Activated CD8-positive, alpha-beta T cell treated with anti-CD3 and anti-CD28 coated beads, Interleukin-2, amount 10 ng/mL, durations not matched to agents 7 days and 5 days (primary cell): ENCODE measurements around the gene YJU2. TPM values are rescaled to one million over a fixed set of nuclear protein-coding genes. Genes with fewer than 3 reads are reported as not detected.
A peak's percentile ranks its signal among the peaks of the same experiment; 100 is the strongest.

Source experiments
- ATAC-seq: fragments of 150-1000 bp; cut with Tn5 transposase; one replicate; pipeline ENCODE4 v1.10.0; 2021; ENCODE audit warnings: moderate library complexity
- CTCF ChIA-PET: fragments of 350-600 bp; sonication (Branson Sonifier 250); formaldehyde crosslinking; loops from one replicate; lab custom pipeline; 2021; ENCODE audit warnings: antibody characterized with exemption; lab: Charles Lee
- POLR2A ChIA-PET: fragments of 350-600 bp; sonication (Branson Sonifier 250); formaldehyde crosslinking; loops from one replicate; lab custom pipeline; 2021; ENCODE audit warnings: antibody characterized with exemption; lab: Charles Lee
- DNase-seq: peaks from one replicate; pipeline ENCODE4 v3.0.0-alpha.2; 2020
- H3K27ac Mint-ChIP-seq: one replicate; pipeline ENCODE4 v1.8.0; 2021; ENCODE audit warnings: mild to moderate bottlenecking, mixed read lengths
- H3K27me3 Mint-ChIP-seq: one replicate; pipeline ENCODE4 v1.8.0; 2021; ENCODE audit warnings: low read depth, mixed read lengths
- H3K36me3 Mint-ChIP-seq: one replicate; pipeline ENCODE4 v1.8.0; 2021; ENCODE audit warnings: low read depth, mixed read lengths
- H3K4me1 Mint-ChIP-seq: one replicate; pipeline ENCODE4 v1.8.0; 2021; ENCODE audit warnings: low read depth, mixed read lengths
- H3K4me3 Mint-ChIP-seq: one replicate; pipeline ENCODE4 v1.8.0; 2021; ENCODE audit warnings: mild to moderate bottlenecking, mixed read lengths
- H3K9me3 Mint-ChIP-seq: one replicate; pipeline ENCODE4 v1.8.0; 2022; ENCODE audit warnings: mixed read lengths; ENCODE audit not compliant: insufficient read depth
- total RNA-seq, 2 experiments: library from RNA; stranded (reverse); gene quantifications; one replicate each; pipeline ENCODE4 v1.2.3, GENCODE V29; 2021

YJU2 gene
- total RNA-seq, 2 experiments from 2014 or later: 24.8 to 26.1 TPM

DNA sequence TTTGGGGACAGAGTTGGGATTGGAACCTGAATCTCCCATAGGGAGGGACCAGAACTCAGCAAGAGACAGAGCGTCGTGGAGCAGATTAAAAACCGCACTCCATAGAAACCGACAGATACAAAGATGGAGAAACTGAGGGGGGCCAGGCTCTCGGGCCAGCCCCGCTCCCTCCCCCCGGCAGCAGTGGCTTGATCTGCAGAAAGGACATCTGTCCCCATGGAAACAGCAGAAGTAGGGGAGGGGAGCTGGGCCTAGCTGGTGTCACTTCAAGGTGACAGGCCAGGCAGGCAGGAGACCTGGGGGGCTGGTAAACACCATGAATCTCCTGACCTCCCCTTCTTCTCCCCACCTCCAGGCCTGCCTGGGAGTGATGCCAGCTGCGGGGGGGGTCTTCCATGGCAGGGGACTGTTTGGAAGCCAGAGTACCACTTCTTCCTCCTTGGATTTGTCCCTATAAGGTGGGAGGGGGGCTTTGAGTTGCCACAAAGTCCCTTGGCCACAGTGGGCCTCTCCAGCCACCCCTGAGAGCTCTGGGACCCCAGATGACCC is 44.4 kb downstream of the YJU2 start:
- ChIA-PET CTCF (no interaction called here), POLR2A (no interaction called here)
- Mint-ChIP-seq H3K27ac (no peak overlapping the region), H3K9me3 (no peaks in the 10 kb centered on the region), H3K36me3 (peaks cover 1% of the 10 kb centered on the region), H3K4me1 (no peaks in the 10 kb centered on the region), H3K4me3 (no peak overlapping the region), H3K27me3 (peaks cover under 1% of the 10 kb centered on the region)
- ATAC-seq (no peak), DNase-seq (no peak)

DNA sequence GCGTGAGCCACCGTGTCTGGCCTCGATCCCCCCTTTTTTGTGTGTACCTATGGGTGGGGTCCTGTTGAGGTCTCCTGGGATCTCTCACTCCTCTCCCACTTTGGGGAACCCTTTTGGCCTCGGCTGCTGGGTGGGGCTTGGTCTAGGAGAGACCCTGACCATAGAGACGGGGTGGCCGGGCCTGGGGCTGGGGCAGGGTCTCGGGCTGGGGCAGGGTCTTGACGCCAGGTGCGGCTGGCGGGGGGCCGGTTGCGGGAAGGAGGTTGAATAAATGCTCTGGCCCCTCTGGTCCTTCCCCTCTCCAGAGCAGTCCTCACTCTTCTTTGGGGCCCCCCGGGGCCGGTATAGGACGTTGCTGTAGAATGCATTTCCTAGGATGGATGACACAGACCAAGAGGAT is 45.6 kb downstream of the YJU2 start:
- POLR2A ChIA-PET: no interaction called here
- Mint-ChIP-seq H3K4me1 (no peaks in the 10 kb centered on the region), H3K9me3 (no peaks in the 10 kb centered on the region), H3K36me3 (peaks cover 3% of the 10 kb centered on the region), H3K4me3 (no peak overlapping the region), H3K27ac (no peak overlapping the region), H3K27me3 (no peaks in the 10 kb centered on the region)
- DNase-seq (no peak), ATAC-seq (no peak)
- CTCF ChIA-PET: no interaction called here

GRCh38 chr19:4294389-4294788 is 47.5 kb downstream of the YJU2 start:
- no peak for DNase-seq
- POLR2A ChIA-PET: interaction anchor here (1.2 kb wide), 1 partner anchor 47 kb away, joined by 3 read pairs; the partner anchor contains the start of gene YJU2
- ATAC-seq: no peak
- Mint-ChIP-seq H3K4me3 (no peak overlapping the region), H3K9me3 (no peaks in the 10 kb centered on the region), H3K27me3 (no peaks in the 10 kb centered on the region), H3K27ac (no peak overlapping the region), H3K36me3 (peaks cover 3% of the 10 kb centered on the region), H3K4me1 (peaks cover 14% of the 10 kb centered on the region)
- CTCF ChIA-PET: no interaction called here

- Mint-ChIP-seq H3K27ac (no peak overlapping the region), H3K9me3 (no peaks in the 10 kb centered on the region), H3K4me1 (peaks cover 21% of the 10 kb centered on the region), H3K4me3 (no peak overlapping the region), H3K36me3 (peaks cover 1% of the 10 kb centered on the region), H3K27me3 (no peaks in the 10 kb centered on the region)
- DNase-seq: no peak
- ATAC-seq: no peak
- POLR2A ChIA-PET: interaction anchor here (0.6 kb wide), 1 partner anchor 49 kb away, joined by 3 read pairs; the partner anchor contains the start of gene YJU2
- CTCF ChIA-PET: interaction anchor here (2.0 kb wide), 1 partner anchor 29 kb away, joined by 9 read pairs; no protein-coding TSS in a partner anchor
Observed at GRCh38 chr19:4295972-4296771, 49.3 kb downstream of the YJU2 start.

DNA sequence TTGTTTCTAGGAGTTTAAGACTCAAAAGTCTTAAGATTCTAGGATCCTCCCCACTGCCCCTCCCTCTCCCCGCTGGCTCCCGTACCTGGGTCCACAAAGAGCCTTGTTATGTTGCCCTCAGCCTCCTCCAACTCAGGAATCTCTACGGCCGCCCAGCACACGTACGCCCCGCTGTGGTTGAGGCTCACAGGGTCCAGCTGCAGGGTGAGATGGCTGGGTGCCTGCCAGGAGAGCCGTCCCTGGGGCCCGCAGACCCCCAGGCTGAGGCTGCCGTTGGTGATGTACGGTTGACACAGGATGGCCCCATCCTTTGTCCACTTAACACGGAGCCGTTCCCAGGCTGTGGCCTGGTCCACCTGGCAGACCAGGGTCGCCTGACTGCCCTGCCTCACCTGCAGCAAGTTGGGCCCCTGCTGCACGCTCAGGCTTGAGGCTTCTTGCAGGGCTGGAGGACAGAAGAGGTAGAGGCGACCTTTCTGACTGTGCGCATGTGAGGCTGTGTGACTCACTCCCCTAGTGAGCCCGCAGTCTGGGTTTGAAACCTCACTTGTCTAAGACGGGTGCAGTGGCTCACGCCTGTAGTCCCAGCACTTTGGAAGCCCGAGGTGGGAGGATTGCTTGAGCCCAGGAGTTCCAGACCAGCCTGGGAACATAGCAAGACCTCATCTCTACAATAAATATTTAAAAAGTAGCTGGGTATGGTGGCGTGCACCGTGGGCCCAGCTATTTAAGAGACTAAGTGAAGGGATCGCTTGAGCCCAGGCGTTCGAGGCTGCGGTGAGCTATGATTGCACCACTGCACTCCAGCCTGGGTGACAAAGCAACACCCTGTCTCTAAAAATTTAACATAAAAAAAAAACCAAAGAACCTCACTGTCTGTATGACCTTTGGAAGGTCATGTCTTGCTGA is 51.3 kb downstream of the YJU2 start:
- peak; percentile 50 for ATAC-seq
- POLR2A ChIA-PET: no interaction called here
- Mint-ChIP-seq H3K4me3 (no peak overlapping the region), H3K36me3 (peaks cover 1% of the 10 kb centered on the region), H3K27me3 (no peaks in the 10 kb centered on the region), H3K4me1 (peaks cover 37% of the 10 kb centered on the region), H3K27ac (peak overlapping the region; percentile 75), H3K9me3 (no peaks in the 10 kb centered on the region)
- DNase-seq: peak; percentile 42
- CTCF ChIA-PET: interaction anchor here (1.2 to 1.9 kb wide), 4 partner anchors 31 to 55 kb away, joined by 4 to 10 read pairs (median 4); partner anchors contain the start of gene STAP2

- ATAC-seq (no peak), DNase-seq (no peak)
- Mint-ChIP-seq H3K36me3 (peaks cover 1% of the 10 kb centered on the region), H3K4me1 (peaks cover 42% of the 10 kb centered on the region), H3K9me3 (no peaks in the 10 kb centered on the region), H3K27ac (peak overlapping the region; percentile 75), H3K4me3 (no peak overlapping the region), H3K27me3 (no peaks in the 10 kb centered on the region)
- ChIA-PET POLR2A (no interaction called here), CTCF (interaction anchor here (1.2 to 1.9 kb wide), 4 partner anchors 32 to 54 kb away, joined by 4 to 10 read pairs (median 4); partner anchors contain the start of gene STAP2)
Observed at GRCh38 chr19:4298810-4299550, 52.1 kb downstream of the YJU2 start.

GRCh38 chr19:4300589-4300988 is 53.7 kb downstream of the YJU2 start:
- no peak for DNase-seq
- peaks cover 1% of the 10 kb centered on the region for H3K36me3 Mint-ChIP-seq
- CTCF ChIA-PET: no interaction called here
- H3K4me1 Mint-ChIP-seq: peaks cover 50% of the 10 kb centered on the region
- H3K27me3 Mint-ChIP-seq: no peaks in the 10 kb centered on the region
- POLR2A ChIA-PET: no interaction called here
- H3K27ac Mint-ChIP-seq: peak overlapping the region; percentile 54
- no peak for ATAC-seq
- H3K4me3 Mint-ChIP-seq: peak overlapping the region; percentile 32
- no peaks in the 10 kb centered on the region for H3K9me3 Mint-ChIP-seq

DNA sequence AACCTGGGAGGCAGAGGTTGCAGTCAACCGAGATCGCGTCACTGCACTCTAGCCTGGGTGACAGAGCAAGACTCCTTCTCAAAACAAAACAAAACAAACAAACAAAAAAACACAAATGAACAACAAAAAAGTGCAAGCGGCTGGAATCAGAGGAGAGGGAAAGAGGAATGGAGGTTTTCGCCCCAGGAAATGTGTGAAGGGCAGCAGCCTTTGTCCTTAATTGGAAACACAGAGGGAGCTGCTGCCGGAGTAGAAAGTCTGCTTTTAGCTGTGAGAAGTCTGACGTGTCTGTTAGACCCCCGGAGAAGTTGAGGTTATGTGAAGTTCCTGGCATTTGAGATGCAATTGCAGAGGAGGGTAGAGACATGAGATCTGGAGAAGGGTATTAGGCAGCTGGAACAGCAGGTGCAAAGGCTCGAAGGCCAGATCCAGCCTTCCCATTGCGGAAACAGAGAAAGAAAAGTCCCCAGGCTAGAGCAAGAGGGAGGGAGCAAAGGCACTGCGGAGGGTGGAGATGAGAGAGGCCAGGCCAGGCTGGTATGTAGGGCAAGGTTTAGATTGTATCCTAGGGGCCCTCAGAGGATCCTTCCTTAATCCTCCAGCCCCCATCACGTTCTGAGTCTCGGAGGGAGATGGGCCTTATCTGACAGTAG is 54.8 kb downstream of the YJU2 start:
- CTCF ChIA-PET: interaction anchor here (0.9 to 1.7 kb wide), 4 partner anchors 35 to 99 kb away, joined by 3 to 7 read pairs (median 4); partner anchors contain the start of genes MPND and SH3GL1
- H3K9me3 Mint-ChIP-seq: no peaks in the 10 kb centered on the region
- peaks cover 52% of the 10 kb centered on the region for H3K4me1 Mint-ChIP-seq
- POLR2A ChIA-PET: interaction anchor here (0.6 to 1.7 kb wide), 4 partner anchors 41 to 105 kb away, joined by 3 to 4 read pairs (median 4); partner anchors contain the start of gene YJU2
- H3K27me3 Mint-ChIP-seq: no peaks in the 10 kb centered on the region
- H3K27ac Mint-ChIP-seq: peak overlapping the region; percentile 82
- peak overlapping the region; percentile 84 for H3K4me3 Mint-ChIP-seq
- DNase-seq: peak; percentile 31
- peaks cover 1% of the 10 kb centered on the region for H3K36me3 Mint-ChIP-seq
- peak; percentile 35 for ATAC-seq

DNA sequence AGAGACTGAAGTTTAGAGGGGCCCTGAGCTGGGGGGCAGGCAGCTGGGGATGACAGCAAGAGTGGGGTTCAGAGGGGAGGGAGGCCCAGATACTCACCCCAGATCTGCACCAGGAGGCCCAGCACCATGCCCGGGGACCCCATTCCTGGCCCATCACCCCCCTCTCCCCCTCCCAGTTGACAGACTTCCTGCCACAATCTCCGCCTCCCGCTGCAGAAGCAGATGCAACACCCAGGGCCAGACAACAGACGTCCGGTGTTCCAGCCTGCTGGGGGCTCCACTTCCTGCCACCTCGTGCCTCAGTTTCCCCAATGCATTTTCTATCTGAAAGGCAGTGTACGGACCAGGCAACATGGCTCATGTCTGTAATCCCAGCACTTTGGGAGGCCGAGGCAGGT is 55.4 kb downstream of the YJU2 start, which contains the start of gene TMIGD2:
Gene TMIGD2 (minus strand): TSS at position 147 of the 398 bp plus-strand sequence. CDS start 4 bp downstream, at position 143.
- ATAC-seq: peak; percentile 6
- peak; percentile 51 for DNase-seq
- Mint-ChIP-seq H3K9me3 (no peaks in the 10 kb centered on the region), H3K4me3 (peak within 1 kb of the TSS; percentile 84), H3K27me3 (no peaks in the 10 kb centered on the region), H3K27ac (peak within 1 kb of the TSS; percentile 82), H3K36me3 (peaks cover 3% of the 10 kb centered on the region), H3K4me1 (peaks cover 53% of the 10 kb centered on the region)
- CTCF ChIA-PET: interaction anchor here (1.3 to 1.7 kb wide), 3 partner anchors 35 to 69 kb away, joined by 3 to 7 read pairs (median 6); partner anchors contain the start of gene MPND
- POLR2A ChIA-PET: interaction anchor here (0.7 to 1.7 kb wide), 3 partner anchors 40 to 70 kb away, joined by 3 to 4 read pairs (median 4); partner anchors contain the start of gene YJU2
